ENCODE results near the gene PANK1.
A peak's percentile ranks its signal among the peaks of the same experiment; 100 is the strongest.

PANK1 gene

GRCh38 chr10:89644967-89645741, at the start of gene PANK1:
PANK1 (minus strand) TSS chr10:89645242; CDS start chr10:89644891, 351 bp downstream.
- DNase-seq: peak; percentile 51

- DNase-seq: no peak
Observed at GRCh38 chr10:89693176-89693575, 48.1 kb upstream of the PANK1 start.

GRCh38 chr10:89692416-89692815, 47.4 kb upstream of the PANK1 start:
- DNase-seq: no peak

GRCh38 chr10:89690027-89690426, 45.0 kb upstream of the PANK1 start:
- no peak for DNase-seq

GRCh38 chr10:89685936-89686335, 40.9 kb upstream of the PANK1 start:
- DNase-seq: no peak

- no peak for DNase-seq
Observed at GRCh38 chr10:89684604-89685003, 39.6 kb upstream of the PANK1 start.

- DNase-seq: no peak
Observed at GRCh38 chr10:89683883-89684282, 38.8 kb upstream of the PANK1 start.

GRCh38 chr10:89679986-89680385, 34.9 kb upstream of the PANK1 start:
- DNase-seq: no peak

- no peak for DNase-seq
Observed at GRCh38 chr10:89677341-89677740, 32.3 kb upstream of the PANK1 start.

GRCh38 chr10:89670926-89671325, 25.9 kb upstream of the PANK1 start:
- DNase-seq: no peak

- no peak for DNase-seq
Observed at GRCh38 chr10:89669985-89670384, 24.9 kb upstream of the PANK1 start.

- DNase-seq: no peak
Observed at GRCh38 chr10:89668386-89669071, 23.5 kb upstream of the PANK1 start.

- no peak for DNase-seq
Observed at GRCh38 chr10:89666138-89666537, 21.1 kb upstream of the PANK1 start.

- no peak for DNase-seq
Observed at GRCh38 chr10:89665302-89665701, 20.3 kb upstream of the PANK1 start.

GRCh38 chr10:89664203-89664602, 19.2 kb upstream of the PANK1 start:
- no peak for DNase-seq

- DNase-seq: no peak
Observed at GRCh38 chr10:89663144-89663543, 18.1 kb upstream of the PANK1 start.

GRCh38 chr10:89662596-89662995, 17.6 kb upstream of the PANK1 start:
- no peak for DNase-seq

- DNase-seq: no peak
Observed at GRCh38 chr10:89659143-89660131, 14.4 kb upstream of the PANK1 start.

GRCh38 chr10:89657302-89657701, 12.3 kb upstream of the PANK1 start:
- DNase-seq: no peak

- DNase-seq: no peak
Observed at GRCh38 chr10:89655722-89656121, 10.7 kb upstream of the PANK1 start.

GRCh38 chr10:89653410-89653869, 8.4 kb upstream of the PANK1 start:
- no peak for DNase-seq

- no peak for DNase-seq
Observed at GRCh38 chr10:89652806-89653370, 7.8 kb upstream of the PANK1 start.

All from activated CD8-positive, alpha-beta memory T cell treated with anti-CD3 and anti-CD28 coated beads, Interleukin-2, amount 50 U/mL, for 4 hours (primary cell).